GM21786 (cell line): Measurements from ENCODE around the gene OR9Q2.
"Not testable (repeated sequence)": the region's sequence is repeated elsewhere in the genome, so short reads cannot be mapped to it uniquely, and the experiment has no call there.

Experiments
- ATAC-seq: cut with Tn5 transposase; IDR thresholded peaks from one replicate; pipeline ENCODE4 v1.9.1; 2021; ENCODE audit not compliant: unreplicated experiment

OR9Q2 gene, protein sequence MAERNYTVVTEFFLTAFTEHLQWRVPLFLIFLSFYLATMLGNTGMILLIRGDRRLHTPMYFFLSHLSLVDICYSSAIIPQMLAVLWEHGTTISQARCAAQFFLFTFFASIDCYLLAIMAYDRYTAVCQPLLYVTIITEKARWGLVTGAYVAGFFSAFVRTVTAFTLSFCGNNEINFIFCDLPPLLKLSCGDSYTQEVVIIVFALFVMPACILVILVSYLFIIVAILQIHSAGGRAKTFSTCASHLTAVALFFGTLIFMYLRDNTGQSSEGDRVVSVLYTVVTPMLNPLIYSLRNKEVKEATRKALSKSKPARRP

DNA sequence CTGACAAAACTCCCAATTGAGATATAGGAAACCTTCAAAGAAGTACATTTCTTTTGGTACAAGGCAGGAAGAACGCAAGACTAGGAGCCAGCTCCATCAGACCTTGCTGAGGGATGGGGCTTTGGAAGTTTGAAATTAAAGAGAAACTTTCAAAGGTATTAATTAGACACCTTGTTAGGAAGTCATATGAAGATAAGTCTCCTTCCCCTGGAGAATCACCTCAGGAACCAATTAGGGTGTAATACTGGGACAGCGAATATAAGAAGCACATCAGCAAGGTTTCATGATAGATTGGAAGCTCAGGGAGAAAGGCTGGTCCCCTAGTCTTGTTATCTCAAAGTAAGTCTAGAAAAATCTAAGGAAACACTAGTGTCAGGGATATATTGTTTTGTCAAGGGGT is at the start of gene OR9Q2:
OR9Q2 (plus strand) TSS at position 301 of the 400 bp plus-strand sequence. CDS start 1,421 bp downstream, outside the sequence.
- ATAC-seq: no peak

DNA sequence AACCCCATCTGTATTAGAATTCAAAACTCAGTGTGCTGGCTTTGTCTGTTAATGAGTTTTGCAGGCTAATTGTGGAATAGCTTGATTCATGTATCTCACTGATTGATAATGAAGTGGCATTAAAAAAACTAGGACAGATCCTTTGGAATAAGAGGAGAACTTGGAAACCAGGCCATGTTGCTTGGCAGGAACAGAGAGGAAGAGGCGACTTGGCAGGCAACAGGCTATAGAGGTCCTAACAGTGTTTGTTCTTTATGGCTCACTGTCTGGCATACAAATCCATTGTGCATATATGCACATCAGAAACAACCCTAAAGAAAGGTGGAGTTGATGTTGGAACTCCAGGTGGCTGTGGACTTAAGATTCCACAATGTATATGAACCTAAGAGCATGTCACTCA is 46.1 kb upstream of the OR9Q2 start:
- no peak for ATAC-seq

DNA sequence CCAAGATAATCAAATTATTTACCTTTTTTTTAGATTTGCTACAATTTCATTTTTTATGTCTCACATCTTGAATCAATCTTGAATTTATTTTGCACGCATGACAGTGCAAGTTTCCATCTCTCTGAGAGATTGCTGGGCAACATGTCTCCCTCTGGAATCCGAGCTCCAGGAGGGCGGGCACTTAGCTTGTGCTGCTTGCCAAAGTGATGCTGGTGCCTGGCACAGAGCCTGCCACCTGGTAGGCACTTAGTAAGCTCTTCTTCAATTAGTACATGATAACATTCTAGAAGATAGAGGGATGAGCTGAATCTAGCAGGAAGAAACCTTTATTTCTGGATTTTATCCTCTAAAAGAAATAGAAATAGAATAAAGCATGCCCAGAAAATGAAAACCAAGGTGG is 36.1 kb upstream of the OR9Q2 start:
- no peak for ATAC-seq

DNA sequence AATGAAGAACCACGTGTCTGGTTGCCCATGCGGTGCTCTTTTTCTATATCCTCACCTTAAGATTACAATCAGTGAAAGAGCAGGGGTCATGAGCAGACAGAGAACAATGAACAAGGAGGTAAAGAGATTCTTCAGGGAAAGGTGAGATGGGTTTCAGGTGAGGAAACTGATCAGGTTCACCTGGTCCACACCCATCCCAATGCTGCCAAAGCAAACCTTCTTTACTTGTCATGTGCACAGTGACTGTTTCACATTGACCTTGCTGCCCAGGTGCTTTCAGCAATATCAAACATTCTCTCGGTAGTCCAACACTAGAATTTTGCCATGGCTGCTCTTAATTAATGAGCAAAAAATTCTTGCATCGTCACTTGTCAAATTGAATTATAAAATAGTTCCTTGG is 24.5 kb upstream of the OR9Q2 start:
- no peak for ATAC-seq

DNA sequence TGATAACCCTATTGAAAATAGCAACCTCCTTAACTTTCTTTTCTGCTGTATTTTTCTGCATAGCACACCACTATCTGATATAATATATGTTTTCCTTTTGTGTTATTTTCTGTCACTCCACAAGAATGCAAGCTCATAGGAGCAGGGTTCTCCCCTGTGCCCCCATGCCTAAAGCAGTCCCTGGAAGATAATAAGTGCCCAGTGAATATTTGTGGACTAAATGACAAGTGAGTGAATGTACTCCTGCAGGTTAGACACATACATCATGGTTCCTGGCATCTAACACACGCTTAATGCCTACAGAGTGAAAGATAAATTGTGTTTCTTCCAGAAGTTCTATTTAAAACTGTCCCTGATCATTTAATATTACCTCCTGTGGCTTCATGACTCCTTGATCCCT is 23.9 kb upstream of the OR9Q2 start:
- ATAC-seq: no peak

DNA sequence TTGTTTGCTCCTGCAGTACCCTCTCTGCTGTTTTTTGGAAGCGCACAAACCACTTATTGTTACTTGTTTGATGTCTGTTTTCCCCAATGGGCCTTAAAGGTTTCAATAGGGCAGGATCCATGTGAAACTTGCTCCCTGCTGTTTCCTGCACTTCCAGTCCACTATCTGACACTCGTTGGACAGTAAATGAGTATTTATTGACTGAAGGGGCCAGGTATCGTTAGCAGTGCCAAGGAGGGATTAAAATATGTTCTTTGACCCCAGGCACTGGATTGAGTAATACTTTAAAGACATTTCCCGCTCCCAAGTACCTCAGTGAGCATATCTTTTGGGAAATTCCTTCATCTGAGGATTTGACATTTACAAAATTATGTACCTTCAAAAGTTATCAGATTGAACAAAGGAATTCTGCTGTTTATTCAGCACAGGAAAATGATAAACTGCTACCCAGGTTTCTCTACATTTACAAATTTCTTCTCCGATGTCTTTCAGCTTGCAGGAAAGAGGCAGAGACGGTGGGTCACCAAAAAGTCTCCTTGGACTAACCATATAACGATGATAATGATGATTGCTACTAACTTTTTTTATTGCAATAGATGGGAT is 23.3 kb upstream of the OR9Q2 start:
- ATAC-seq: no peak

DNA sequence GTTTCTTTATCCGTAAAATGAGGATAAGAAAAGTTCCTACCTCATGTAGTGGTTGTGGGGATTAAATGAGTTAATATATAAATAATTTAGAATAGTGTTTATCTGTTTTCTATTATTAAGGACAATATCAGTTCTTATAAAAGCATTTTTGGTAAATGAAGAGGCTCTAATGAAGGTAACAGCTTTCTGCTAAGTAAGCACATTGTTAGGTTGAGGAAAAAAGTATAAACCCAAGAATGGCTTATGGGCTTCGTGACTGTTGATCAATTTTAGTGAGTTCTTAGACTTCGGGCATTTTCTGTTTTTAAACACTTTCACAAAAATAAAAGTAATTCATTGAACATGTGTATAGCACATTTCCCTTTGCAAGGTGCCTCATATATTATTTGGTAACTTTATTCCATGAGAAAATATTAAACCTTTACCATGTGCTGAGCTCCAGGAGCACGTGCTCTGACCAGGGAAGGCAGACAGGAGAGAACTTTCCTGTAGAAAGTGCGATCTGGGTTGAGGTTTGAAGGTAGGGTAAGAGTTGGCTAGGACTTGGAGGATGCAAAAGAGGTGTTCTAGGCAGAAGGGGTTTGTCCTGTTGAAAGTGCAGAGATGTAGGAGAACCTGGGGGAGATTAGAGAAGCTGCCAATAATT is 11.3 kb upstream of the OR9Q2 start:
- ATAC-seq: no peak

DNA sequence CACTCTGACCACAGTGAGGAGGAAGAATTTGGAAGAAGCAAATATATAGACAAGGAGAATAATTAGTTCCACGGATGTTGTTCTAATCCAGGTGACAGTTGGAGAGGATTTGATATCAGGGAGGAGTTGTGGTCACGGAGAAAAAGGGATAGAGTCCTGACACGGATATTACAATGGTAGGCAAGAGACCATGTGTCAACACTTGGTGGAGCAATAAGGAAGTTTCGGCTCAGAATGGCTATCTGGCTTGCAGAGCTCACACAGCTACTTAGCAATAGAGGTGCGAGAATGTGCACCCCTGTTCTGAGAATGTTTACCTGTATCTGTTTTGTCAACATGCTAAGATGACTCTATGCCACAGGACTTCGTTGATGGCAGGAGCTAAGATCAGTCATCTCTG is 10.4 kb upstream of the OR9Q2 start:
- ATAC-seq: no peak

DNA sequence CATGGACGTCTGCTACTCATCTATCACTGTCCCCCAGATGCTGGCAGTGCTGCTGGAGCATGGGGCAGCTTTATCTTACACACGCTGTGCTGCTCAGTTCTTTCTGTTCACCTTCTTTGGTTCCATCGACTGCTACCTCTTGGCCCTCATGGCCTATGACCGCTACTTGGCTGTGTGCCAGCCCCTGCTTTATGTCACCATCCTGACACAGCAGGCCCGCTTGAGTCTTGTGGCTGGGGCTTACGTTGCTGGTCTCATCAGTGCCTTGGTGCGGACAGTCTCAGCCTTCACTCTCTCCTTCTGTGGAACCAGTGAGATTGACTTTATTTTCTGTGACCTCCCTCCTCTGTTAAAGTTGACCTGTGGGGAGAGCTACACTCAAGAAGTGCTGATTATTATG is 9.2 kb upstream of the OR9Q2 start:
- no peak for ATAC-seq

DNA sequence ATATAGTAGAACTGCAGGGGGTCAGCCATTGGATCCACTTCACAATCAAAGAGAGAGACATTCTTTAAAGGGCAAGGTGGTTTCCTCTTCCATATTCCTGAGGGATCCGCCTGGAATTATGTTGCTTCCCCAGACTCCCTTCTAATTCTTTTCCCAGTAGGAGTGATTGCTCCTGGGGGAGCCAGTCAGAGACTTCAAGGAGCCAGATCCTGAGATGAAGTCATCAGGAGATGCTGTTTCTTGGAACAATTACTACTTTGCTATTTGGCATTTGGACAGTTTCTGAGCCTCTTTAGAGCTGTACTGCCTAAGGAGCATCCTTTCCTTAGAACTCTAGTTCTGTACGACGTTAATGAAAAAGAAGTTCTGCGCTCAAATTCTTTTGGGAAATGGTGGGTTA is 1.9 kb upstream of the OR9Q2 start:
- ATAC-seq: no peak

DNA sequence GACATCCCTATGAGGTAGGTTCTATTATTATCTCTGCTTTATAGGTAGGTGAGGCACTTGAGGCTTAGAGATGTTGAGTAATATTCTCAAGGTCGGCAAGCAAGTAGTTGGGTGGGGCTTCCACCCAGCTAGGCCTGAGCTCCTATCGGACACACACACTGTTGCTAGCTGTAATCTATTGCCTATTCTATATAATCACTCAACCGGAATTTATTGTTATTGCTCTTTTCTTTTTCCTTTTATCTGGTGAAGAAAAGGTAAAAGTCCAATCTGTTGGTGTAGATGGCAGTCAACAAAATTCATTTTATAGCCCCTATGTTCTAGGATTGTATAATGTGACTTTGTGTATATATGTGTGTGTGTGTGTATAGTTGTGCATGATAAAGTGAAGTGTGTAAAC is 3.4 kb downstream of the OR9Q2 start:
- ATAC-seq: no peak

DNA sequence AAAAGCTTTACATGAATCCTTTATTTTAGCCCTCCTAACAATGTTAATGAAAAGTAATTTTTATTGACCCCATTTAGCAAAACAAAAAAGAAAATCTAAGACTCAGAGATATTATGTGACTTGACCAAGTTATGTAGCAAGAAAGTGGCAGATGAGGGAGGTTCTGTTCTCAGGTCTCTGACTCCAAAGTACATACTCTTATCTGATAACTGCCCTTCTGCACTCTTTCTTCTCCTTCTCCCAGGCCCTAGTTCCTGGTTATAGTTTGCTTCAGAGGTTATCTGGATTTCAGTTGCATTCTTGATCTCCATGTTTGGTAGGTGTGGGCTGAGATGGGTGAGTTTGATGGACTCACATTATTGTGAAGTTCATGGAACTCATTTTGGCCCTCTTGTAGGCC is 4.5 kb downstream of the OR9Q2 start:
- no peak for ATAC-seq

DNA sequence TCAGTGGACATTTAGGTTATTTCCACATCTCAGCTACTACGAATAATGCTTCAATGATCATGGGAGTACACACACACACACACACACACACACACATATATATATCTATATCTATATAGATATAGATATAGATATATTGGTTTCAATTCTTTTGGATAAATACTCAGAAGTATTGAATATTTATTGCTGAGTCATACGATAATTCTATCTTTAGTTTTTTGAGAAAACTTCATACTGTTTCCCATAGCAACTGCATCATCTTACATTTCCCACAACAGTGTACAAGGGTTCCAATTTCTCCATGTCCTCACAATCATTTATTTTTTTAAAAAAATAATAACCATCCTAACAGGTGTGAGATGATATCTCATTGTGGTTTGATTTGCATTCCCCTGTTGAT is 7.1 kb downstream of the OR9Q2 start:
- no peak for ATAC-seq

DNA sequence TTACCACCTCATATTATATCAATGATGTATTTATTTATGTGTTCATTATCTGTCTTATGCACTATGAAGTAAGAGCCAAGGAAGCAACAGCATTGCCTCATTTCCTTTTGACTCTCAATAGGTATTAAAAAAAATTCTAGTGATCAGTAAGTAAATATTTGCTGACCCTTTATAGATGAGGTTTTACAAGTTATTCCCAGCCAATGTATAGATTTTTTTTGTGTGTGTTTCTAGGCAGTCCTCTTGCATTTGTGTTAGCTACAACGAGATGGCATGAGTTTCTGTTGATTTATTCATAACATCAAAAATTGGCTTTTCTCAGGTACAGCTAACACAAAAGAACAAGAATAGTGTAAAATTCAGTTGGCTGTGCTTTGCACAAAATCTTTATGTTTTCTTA is 10.4 kb downstream of the OR9Q2 start:
- no peak for ATAC-seq

DNA sequence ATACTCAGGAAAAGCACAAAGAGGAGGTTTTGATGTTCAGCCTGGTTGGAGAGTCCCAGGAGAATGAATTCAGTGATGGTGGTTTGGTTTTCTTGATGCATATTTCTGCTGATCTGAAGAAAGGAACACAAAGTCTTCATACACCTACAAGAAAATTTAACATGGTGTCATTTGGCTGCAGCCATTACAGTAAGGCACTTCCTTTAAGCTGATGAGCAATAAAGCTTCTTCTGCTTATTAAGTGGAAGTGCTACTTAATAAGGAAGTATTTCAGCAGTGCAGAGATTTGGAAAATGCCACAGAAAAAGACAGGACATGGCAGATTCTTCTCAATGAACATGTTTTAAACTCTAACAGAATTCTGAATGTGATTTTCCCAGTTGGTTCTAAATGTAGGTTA is 15.2 kb downstream of the OR9Q2 start, which contains the start of gene OR1S2:
OR1S2 (minus strand) TSS at position 101 of the 400 bp plus-strand sequence; CDS start at position 101, 0 bp downstream.
- no peak for ATAC-seq

DNA sequence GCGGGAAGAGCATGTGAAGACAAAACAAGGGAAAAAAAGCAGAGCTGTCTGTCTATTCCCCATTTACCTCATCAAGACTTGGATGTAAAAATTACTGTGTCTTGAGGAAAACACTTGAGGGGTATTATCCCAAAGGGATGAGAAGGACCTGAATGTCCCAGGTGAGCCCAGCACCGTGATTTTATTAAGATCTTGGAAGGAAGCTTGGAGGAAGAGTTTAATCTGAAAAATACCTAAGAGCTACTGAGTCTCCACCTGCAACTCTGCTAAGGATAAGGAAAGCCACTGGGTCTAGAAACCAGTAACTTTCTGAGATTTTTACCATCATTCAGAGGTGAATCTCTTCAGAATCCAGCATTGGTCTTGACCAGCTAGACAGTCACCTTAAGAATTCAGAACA is 23.6 kb downstream of the OR9Q2 start, which contains the start of gene OR1S1:
OR1S1 (plus strand) TSS at position 301 of the 400 bp plus-strand sequence.
- ATAC-seq: not testable (repeated sequence)

DNA sequence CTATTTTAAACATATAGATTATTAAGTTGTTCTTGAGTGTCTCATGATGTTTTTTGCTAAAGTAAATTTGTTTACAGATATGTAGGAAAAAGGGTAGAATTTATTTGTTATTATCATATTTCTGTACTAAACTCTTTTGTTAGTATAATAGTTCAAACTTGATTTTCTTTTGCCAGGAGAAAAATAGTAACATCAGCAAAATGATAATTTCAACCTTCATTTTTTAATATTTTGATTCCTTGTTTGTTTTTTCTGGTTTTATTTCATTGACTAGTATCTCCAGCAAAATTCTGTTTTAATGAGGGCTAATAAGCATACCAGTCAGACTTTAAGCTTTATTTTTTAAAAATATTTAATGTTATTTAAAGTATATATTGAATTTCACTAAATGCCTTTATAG is 27.6 kb downstream of the OR9Q2 start:
- no peak for ATAC-seq

DNA sequence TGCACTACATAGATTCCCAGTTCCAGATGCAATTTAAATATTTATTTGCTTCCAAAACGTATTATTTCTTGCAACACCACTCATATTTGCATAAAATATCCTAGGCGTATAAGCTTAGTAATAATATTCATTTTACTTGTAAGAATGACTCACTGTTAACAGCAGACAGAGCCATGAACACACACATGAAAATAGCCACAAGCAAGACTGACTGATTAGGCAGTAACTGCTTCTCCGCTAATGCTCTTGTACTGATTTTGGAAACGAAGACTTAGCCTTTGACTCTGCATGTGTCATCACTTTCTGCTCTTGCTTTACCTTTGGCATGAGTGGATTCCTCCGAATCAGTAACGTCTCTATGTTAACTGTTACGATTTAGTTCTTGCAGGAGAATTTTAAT is 33.9 kb downstream of the OR9Q2 start:
- ATAC-seq: no peak

DNA sequence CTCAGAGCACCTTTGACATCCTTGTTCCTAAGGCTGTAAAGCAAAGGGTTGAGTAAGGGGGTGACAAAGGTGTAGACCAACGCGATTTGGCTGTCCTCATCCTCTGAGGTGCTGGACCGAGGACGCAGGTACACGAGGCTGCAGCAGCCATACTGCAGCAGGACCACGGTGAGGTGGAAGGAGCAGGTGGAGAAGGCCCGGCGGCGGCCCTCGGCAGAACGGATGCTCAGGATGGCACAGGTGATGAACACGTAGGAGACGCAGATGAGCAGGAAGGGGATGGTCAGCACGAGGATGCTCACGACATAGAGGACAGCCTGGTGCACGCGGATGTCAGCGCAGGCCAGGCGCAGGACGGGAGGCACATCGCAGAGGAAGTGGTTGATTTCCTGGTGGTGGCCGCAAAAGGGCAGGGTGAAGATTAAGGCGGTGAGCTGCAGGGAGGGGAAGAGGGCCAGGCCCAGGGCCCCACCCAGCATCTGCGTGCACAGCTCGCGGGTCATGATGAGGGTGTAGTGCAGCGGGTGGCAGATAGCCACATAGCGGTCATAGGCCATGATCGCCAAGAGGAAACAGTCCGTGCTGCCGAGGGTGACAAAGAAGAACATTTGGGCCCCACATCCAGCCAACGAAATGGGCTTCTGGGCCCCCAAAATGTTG is 39.2 kb downstream of the OR9Q2 start:
- ATAC-seq: no peak
